HG03196 (cell line): ENCODE measurements around the gene HACE1.
"Not testable (repeated sequence)": the region's sequence is repeated elsewhere in the genome, so short reads cannot be mapped to it uniquely, and the experiment has no call there.

Source experiments
- ATAC-seq: cut with Tn5 transposase; IDR thresholded peaks from one replicate; pipeline ENCODE4 v1.9.1; 2021; ENCODE audit not compliant: unreplicated experiment

HACE1 gene

GRCh38 chr6:104829183-104829958 is 30.3 kb downstream of the HACE1 start:
- ATAC-seq: no peak

GRCh38 chr6:104828478-104828877 is 31.2 kb downstream of the HACE1 start:
- ATAC-seq: no peak

- ATAC-seq: not testable (repeated sequence)
These were observed 38.9 kb downstream of the HACE1 start for GRCh38 chr6:104820820-104821219.

GRCh38 chr6:104816125-104816524 is 43.6 kb downstream of the HACE1 start:
- no peak for ATAC-seq

- no peak for ATAC-seq
These were observed 45.0 kb downstream of the HACE1 start for GRCh38 chr6:104814743-104815142.

- no peak for ATAC-seq
These were observed 46.2 kb downstream of the HACE1 start for GRCh38 chr6:104813552-104813951.

- no peak for ATAC-seq
These were observed 50.6 kb downstream of the HACE1 start for GRCh38 chr6:104809116-104809515.

- not testable (repeated sequence) for ATAC-seq
These were observed 54.4 kb downstream of the HACE1 start for GRCh38 chr6:104805335-104805734.

- ATAC-seq: no peak
These were observed 60.5 kb downstream of the HACE1 start for GRCh38 chr6:104799134-104799657.

- no peak for ATAC-seq
These were observed 63.5 kb downstream of the HACE1 start for GRCh38 chr6:104796031-104796785.

GRCh38 chr6:104795363-104795762 is 64.4 kb downstream of the HACE1 start:
- ATAC-seq: no peak

GRCh38 chr6:104789770-104790190 is 69.9 kb downstream of the HACE1 start:
- peak; percentile 87 for ATAC-seq

GRCh38 chr6:104788400-104788799 is 71.3 kb downstream of the HACE1 start:
- ATAC-seq: no peak

GRCh38 chr6:104787305-104787704 is 72.4 kb downstream of the HACE1 start:
- ATAC-seq: no peak

- ATAC-seq: no peak
These were observed 74.8 kb downstream of the HACE1 start for GRCh38 chr6:104784884-104785283.

GRCh38 chr6:104771258-104771832 is 88.4 kb downstream of the HACE1 start:
- peak; percentile 87 for ATAC-seq

GRCh38 chr6:104768906-104769305 is 90.8 kb downstream of the HACE1 start:
- no peak for ATAC-seq

GRCh38 chr6:104766595-104766994 is 93.1 kb downstream of the HACE1 start:
- no peak for ATAC-seq

GRCh38 chr6:104754788-104755409 is 104.8 kb downstream of the HACE1 start:
- no peak for ATAC-seq

- ATAC-seq: no peak
These were observed 106.5 kb downstream of the HACE1 start for GRCh38 chr6:104753251-104753650.

GRCh38 chr6:104750449-104750848 is 109.3 kb downstream of the HACE1 start:
- ATAC-seq: no peak
